Astrocyte (in vitro differentiated cells and primary cell): ENCODE measurements around the gene EPHA6. TPM values are rescaled to one million over a fixed set of nuclear protein-coding genes. Genes with fewer than 3 reads are reported as not detected.
"Not testable (repeated sequence)": the region's sequence is repeated elsewhere in the genome, so short reads cannot be mapped to it uniquely, and the experiment has no call there.

Source experiments
- DNase-seq: peaks from one replicate; pipeline ENCODE4 v3.0.0-alpha.2; 2010; ENCODE audit warnings: low read depth
- FAIRE-seq: peaks from 2 replicates; lab custom pipeline; 2011; peaks lifted over from hg19 to GRCh38; lab: Jason Lieb, UNC
- H2AFZ ChIP-seq: 2 replicates; pipeline ENCODE4 v1.6.0; 2012; ENCODE audit warnings: low read depth, low read length, inconsistent platforms
- H3K27ac ChIP-seq: 2 replicates; pipeline ENCODE4 v1.5.1; 2011; ENCODE audit warnings: low read depth, low read length, inconsistent platforms
- H3K27me3 ChIP-seq: 2 replicates; pipeline ENCODE4 v1.6.0; 2011; ENCODE audit warnings: low read length, inconsistent platforms; ENCODE audit not compliant: insufficient read depth
- H3K36me3 ChIP-seq: 2 replicates; pipeline ENCODE4 v1.5.1; 2011; ENCODE audit warnings: low read length, inconsistent platforms; ENCODE audit not compliant: insufficient read depth
- H3K4me1 ChIP-seq: 2 replicates; pipeline ENCODE4 v1.5.1; 2011; ENCODE audit warnings: low read length, inconsistent platforms; ENCODE audit not compliant: insufficient read depth
- H3K4me2 ChIP-seq: 2 replicates; pipeline ENCODE4 v1.6.0; 2012; ENCODE audit warnings: low read length, inconsistent platforms
- H3K4me3 ChIP-seq: 2 replicates; pipeline ENCODE4 v1.5.1; 2011; ENCODE audit warnings: low read depth, mild to moderate bottlenecking, low read length, inconsistent platforms; ENCODE audit not compliant: insufficient read depth
- H3K79me2 ChIP-seq: 2 replicates; pipeline ENCODE4 v1.6.0; 2012; ENCODE audit warnings: mild to moderate bottlenecking, low read length, inconsistent platforms; ENCODE audit not compliant: insufficient read depth
- H3K9ac ChIP-seq: 2 replicates; pipeline ENCODE4 v1.6.0; 2012; ENCODE audit warnings: mild to moderate bottlenecking, low read length, inconsistent platforms
- H3K9me3 ChIP-seq: 2 replicates; pipeline ENCODE4 v1.5.1; 2012; ENCODE audit warnings: low read depth, mild to moderate bottlenecking, low read length, inconsistent platforms; ENCODE audit not compliant: insufficient read depth
- H4K20me1 ChIP-seq: 2 replicates; pipeline ENCODE4 v1.6.0; 2012; ENCODE audit warnings: low read length, inconsistent platforms; ENCODE audit not compliant: insufficient read depth
- H3K27ac Mint-ChIP-seq: one replicate; pipeline ENCODE4 v1.8.0; 2021; ENCODE audit warnings: mild to moderate bottlenecking, mixed read lengths; ENCODE audit not compliant: unreplicated experiment
- H3K27me3 Mint-ChIP-seq: one replicate; pipeline ENCODE4 v1.8.0; 2021; ENCODE audit warnings: low read depth, mixed read lengths; ENCODE audit not compliant: unreplicated experiment
- H3K36me3 Mint-ChIP-seq: one replicate; pipeline ENCODE4 v1.8.0; 2021; ENCODE audit warnings: low read depth, mixed read lengths; ENCODE audit not compliant: unreplicated experiment
- H3K4me1 Mint-ChIP-seq: one replicate; pipeline ENCODE4 v1.8.0; 2021; ENCODE audit warnings: low read depth, mixed read lengths; ENCODE audit not compliant: unreplicated experiment
- H3K4me3 Mint-ChIP-seq: one replicate; pipeline ENCODE4 v1.8.0; 2021; ENCODE audit warnings: mild to moderate bottlenecking, moderate library complexity, mixed read lengths; ENCODE audit not compliant: unreplicated experiment
- H3K9me3 Mint-ChIP-seq: one replicate; pipeline ENCODE4 v1.8.0; 2021; ENCODE audit warnings: mild to moderate bottlenecking, mixed read lengths; ENCODE audit not compliant: unreplicated experiment
- CTCF ChIP-seq: IDR thresholded peaks from 2 replicates; pipeline ENCODE4 v1.5.1; 2011; ENCODE audit warnings: low read depth, mild to moderate bottlenecking, inconsistent platforms, low read length, moderate library complexity; ENCODE audit not compliant: insufficient read depth
- EZH2 ChIP-seq: IDR thresholded peaks from 2 replicates; pipeline ENCODE4 v1.6.1; 2012; ENCODE audit warnings: mild to moderate bottlenecking, low read length, inconsistent platforms; ENCODE audit not compliant: insufficient read depth
- total RNA-seq: library from RNA; stranded (reverse); gene quantifications from 2 replicates; pipeline ENCODE4 v1.2.1, GENCODE V29; 2021

EPHA6 gene
- total RNA-seq, 1 donor from 2014 or later = 1.7 TPM

GRCh38 chr3:97479740-97480139 lies 665.3 kb downstream of the EPHA6 start:
- Histone ChIP-seq H4K20me1 (no peaks in the 10 kb centered on the region), H3K27ac (no peak overlapping the region), H2AFZ (no peak overlapping the region), H3K9me3 (no peaks in the 10 kb centered on the region), H3K9ac (no peak overlapping the region), H3K36me3 (no peaks in the 10 kb centered on the region), H3K4me1 (no peaks in the 10 kb centered on the region), H3K27me3 (no peaks in the 10 kb centered on the region), H3K79me2 (no peaks in the 10 kb centered on the region), H3K4me3 (no peak overlapping the region), H3K4me2 (no peak overlapping the region)
- H3K27me3 Mint-ChIP-seq = no peaks in the 10 kb centered on the region
- H3K4me1 Mint-ChIP-seq = no peaks in the 10 kb centered on the region
- no peak for DNase-seq
- FAIRE-seq = no peak
- no peak overlapping the region for H3K4me3 Mint-ChIP-seq
- H3K27ac Mint-ChIP-seq = no peak overlapping the region
- no peaks in the 10 kb centered on the region for H3K9me3 Mint-ChIP-seq
- TF ChIP-seq CTCF (no peak), EZH2 (no peak)
- H3K36me3 Mint-ChIP-seq = no peaks in the 10 kb centered on the region

- H3K27me3 Mint-ChIP-seq, H3K4me1 ChIP-seq, H3K4me3 ChIP-seq, H3K27ac ChIP-seq, H3K27me3 ChIP-seq, H3K9ac ChIP-seq, H3K9me3 ChIP-seq, H4K20me1 ChIP-seq, H3K4me1 Mint-ChIP-seq, H2AFZ ChIP-seq, H3K36me3 Mint-ChIP-seq, H3K9me3 Mint-ChIP-seq, H3K36me3 ChIP-seq, H3K79me2 ChIP-seq, H3K4me3 Mint-ChIP-seq, DNase-seq, FAIRE-seq, H3K4me2 ChIP-seq, H3K27ac Mint-ChIP-seq: not testable (repeated sequence)
Observed at GRCh38 chr3:97480696-97481289, 666.4 kb downstream of the EPHA6 start.

GRCh38 chr3:97481416-97481815 lies 667.0 kb downstream of the EPHA6 start:
- Histone ChIP-seq H4K20me1 (no peaks in the 10 kb centered on the region), H3K27ac (no peak overlapping the region), H3K4me3 (no peak overlapping the region), H3K9ac (no peak overlapping the region), H3K9me3 (no peaks in the 10 kb centered on the region), H3K27me3 (no peaks in the 10 kb centered on the region), H3K4me1 (no peaks in the 10 kb centered on the region), H3K36me3 (no peaks in the 10 kb centered on the region), H2AFZ (no peak overlapping the region), H3K79me2 (no peaks in the 10 kb centered on the region), H3K4me2 (no peak overlapping the region)
- no peak overlapping the region for H3K27ac Mint-ChIP-seq
- TF ChIP-seq CTCF (no peak), EZH2 (no peak)
- H3K4me1 Mint-ChIP-seq = no peaks in the 10 kb centered on the region
- H3K9me3 Mint-ChIP-seq = no peaks in the 10 kb centered on the region
- no peaks in the 10 kb centered on the region for H3K36me3 Mint-ChIP-seq
- FAIRE-seq (no peak), DNase-seq (no peak)
- no peak overlapping the region for H3K4me3 Mint-ChIP-seq
- H3K27me3 Mint-ChIP-seq = no peaks in the 10 kb centered on the region
